ENCODE results near the gene TRAPPC5.
A peak's percentile ranks its signal among the peaks of the same experiment; 100 is the strongest.

Gene TRAPPC5

DNA sequence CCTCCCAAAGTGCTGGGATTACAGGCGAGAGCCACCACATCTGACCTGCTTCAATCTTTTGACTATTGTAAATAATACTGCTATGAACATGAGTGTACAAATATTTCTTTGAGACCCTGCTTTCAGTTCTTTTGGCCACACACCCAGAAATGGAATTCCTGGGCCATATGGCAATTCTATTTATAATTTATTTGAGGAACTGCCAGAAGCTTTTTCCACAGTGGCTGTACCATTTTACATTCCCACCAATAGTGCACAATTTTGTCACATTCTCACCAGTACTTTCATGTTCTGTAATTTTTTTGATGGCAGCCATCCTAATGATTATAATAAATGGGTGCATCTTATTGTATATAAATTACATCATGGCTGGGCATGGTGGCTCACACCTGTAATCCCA lies 35.0 kb downstream of the TRAPPC5 start:
- Histone ChIP-seq H3K4me3 (replicated peaks; ENCODE audit: low read depth, low read length) (no peak overlapping the region), H3K36me3 (ENCODE audit: control insufficient read depth, insufficient read depth, low read length) (no peaks in the 10 kb centered on the region)
- TF ChIP-seq CTCF (IDR thresholded peaks at IDR 0.05; ENCODE audit: insufficient read depth, low read length, poor library complexity, severe bottlenecking), result no peak

DNA sequence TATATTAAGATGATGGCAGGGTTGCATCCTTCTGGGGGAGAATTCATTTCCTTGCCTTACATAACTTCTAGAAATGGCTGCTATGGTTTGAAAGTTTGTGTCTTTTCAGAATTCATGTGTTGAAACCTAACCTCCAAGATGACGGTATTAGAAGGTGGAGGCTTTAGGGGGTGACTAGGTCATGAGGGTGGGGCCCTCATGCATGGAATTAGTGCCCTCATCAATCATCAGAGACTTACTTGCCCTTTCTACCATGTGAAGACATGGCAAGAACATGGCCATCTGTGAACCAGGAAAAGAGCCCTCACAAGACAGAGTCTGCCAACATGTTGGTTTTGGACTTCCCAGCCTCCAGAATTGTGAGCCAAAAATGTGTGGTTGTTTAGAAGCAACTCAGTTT lies 36.1 kb downstream of the TRAPPC5 start:
- H3K36me3 ChIP-seq (ENCODE audit: control insufficient read depth, insufficient read depth, low read length), result no peaks in the 10 kb centered on the region
- no peak for DNase-seq (ENCODE audit: extremely low read depth, insufficient read length)
- no peak for TF ChIP-seq CTCF (IDR thresholded peaks at IDR 0.05; ENCODE audit: insufficient read depth, low read length, poor library complexity, severe bottlenecking)
- no peak overlapping the region for H3K4me3 ChIP-seq (replicated peaks; ENCODE audit: low read depth, low read length)
- H3K27me3 ChIP-seq (replicated peaks; ENCODE audit: control insufficient read depth, insufficient read depth, low read length), result no peaks in the 10 kb centered on the region

More for the DNA sequence above, 35.0 kb downstream of the TRAPPC5 start:
- DNase-seq (ENCODE audit: extremely low read depth, insufficient read length), result no peak
- H3K27me3 ChIP-seq (replicated peaks; ENCODE audit: control insufficient read depth, insufficient read depth, low read length), result no peaks in the 10 kb centered on the region

DNA sequence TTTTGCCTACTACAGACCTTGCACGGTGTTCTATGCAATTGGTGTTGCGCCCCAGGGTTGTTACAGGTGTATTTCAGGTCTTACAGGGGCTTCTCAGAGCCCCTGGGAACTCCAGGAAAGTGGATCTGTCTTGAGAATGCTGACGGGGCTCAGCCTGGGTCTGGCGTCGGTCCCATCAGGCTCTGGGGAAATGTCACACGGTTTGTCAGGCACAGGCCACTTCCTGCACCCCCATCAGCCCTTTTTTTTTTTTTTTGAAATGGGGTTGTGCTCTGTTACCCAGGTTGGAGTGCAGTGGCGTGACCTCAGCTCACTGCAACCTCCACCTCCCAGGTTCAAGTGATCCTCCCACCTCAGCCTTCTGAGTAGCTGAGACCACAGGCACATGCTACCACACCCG lies 38.0 kb downstream of the TRAPPC5 start:
- Histone ChIP-seq H3K36me3 (ENCODE audit: control insufficient read depth, insufficient read depth, low read length) (no peaks in the 10 kb centered on the region), H3K4me3 (replicated peaks; ENCODE audit: low read depth, low read length) (no peak overlapping the region), H3K27me3 (replicated peaks; ENCODE audit: control insufficient read depth, insufficient read depth, low read length) (no peaks in the 10 kb centered on the region)
- no peak for TF ChIP-seq CTCF (IDR thresholded peaks at IDR 0.05; ENCODE audit: insufficient read depth, low read length, poor library complexity, severe bottlenecking)
- peak; percentile 76 for DNase-seq (ENCODE audit: extremely low read depth, insufficient read length)

DNA sequence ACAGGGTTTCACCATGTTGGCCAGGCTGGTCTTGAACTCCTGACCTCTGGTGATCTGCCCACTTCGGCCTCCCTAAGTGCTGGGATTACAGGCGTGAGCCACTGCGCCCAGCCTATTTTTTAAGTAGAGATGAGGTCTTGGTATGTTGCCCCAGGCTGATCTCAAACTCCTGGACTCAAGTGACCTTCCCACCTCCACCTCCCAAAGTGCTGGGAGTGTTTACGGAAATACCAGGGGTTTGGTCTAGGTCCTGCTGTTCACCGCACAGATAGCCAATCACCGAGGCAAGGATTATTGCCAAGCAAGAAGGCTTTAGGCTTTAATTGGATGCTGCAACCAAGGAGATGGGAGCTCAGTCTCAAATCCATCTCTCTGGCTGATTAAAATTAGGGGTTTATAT lies 39.7 kb downstream of the TRAPPC5 start:
- no peak for DNase-seq (ENCODE audit: extremely low read depth, insufficient read length)
- Histone ChIP-seq H3K27me3 (replicated peaks; ENCODE audit: control insufficient read depth, insufficient read depth, low read length) (no peaks in the 10 kb centered on the region), H3K36me3 (ENCODE audit: control insufficient read depth, insufficient read depth, low read length) (no peaks in the 10 kb centered on the region), H3K4me3 (replicated peaks; ENCODE audit: low read depth, low read length) (no peak overlapping the region)
- no peak for TF ChIP-seq CTCF (IDR thresholded peaks at IDR 0.05; ENCODE audit: insufficient read depth, low read length, poor library complexity, severe bottlenecking)

DNA sequence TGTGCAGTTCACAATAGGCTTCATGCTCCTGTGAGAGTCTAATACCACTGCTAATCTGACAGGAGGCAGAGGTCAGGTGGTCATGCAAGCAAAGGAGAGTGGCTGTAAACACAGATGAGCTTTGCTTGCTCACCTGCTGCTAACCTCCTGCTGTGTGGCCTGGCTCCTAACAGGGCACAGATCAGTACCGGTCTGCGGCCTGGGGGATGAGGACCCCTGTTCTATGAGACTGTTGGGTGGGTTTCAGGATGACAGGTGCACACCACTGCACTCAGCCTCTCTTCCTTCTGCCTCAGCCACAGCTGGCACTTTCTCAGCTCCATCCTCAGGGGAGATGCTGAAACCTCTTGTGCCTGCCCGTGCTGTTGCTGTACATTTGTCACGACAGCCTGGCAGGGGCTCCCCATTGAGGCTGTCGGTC lies 41.6 kb downstream of the TRAPPC5 start:
- DNase-seq (ENCODE audit: extremely low read depth, insufficient read length), result peak; percentile 75
- H3K27me3 ChIP-seq (replicated peaks; ENCODE audit: control insufficient read depth, insufficient read depth, low read length), result no peaks in the 10 kb centered on the region
- TF ChIP-seq CTCF (IDR thresholded peaks at IDR 0.05; ENCODE audit: insufficient read depth, low read length, poor library complexity, severe bottlenecking), result no peak
- no peaks in the 10 kb centered on the region for H3K36me3 ChIP-seq (ENCODE audit: control insufficient read depth, insufficient read depth, low read length)
- no peak overlapping the region for H3K4me3 ChIP-seq (replicated peaks; ENCODE audit: low read depth, low read length)

DNA sequence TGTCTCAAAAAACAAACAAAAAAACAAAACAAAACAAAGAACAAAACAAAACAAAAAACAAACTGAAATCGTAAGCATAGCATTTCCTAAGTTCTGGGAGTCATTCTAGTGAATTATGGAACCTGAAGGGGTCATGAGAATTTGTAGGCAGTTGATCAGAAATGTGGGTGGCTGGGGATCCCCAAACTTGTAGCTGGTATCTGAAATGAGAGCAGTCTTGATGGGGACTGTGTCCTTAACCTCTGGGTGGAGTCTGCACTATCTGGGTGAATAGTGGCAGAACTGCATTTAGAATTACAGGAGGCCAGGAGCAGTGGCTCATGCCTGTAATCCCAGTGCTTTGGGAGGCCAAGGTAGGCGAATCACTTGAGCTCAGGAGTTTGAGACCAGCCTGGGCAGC lies 45.2 kb downstream of the TRAPPC5 start:
- DNase-seq (ENCODE audit: extremely low read depth, insufficient read length), result no peak
- no peak for TF ChIP-seq CTCF (IDR thresholded peaks at IDR 0.05; ENCODE audit: insufficient read depth, low read length, poor library complexity, severe bottlenecking)
- no peaks in the 10 kb centered on the region for H3K27me3 ChIP-seq (replicated peaks; ENCODE audit: control insufficient read depth, insufficient read depth, low read length)

More for the DNA sequence above, 45.2 kb downstream of the TRAPPC5 start:
- Histone ChIP-seq H3K36me3 (ENCODE audit: control insufficient read depth, insufficient read depth, low read length) (no peaks in the 10 kb centered on the region), H3K4me3 (replicated peaks; ENCODE audit: low read depth, low read length) (no peak overlapping the region)
